ENCODE data around the gene ZNF383.
"Not testable (repeated sequence)": the region's sequence is repeated elsewhere in the genome, so short reads cannot be mapped to it uniquely, and the experiment has no call there.

ZNF383 gene

GRCh38 chr19:37217775-37218591 is at the start of gene ZNF383:
Gene ZNF383, plus strand, starts transcription at chr19:37218214. Its CDS starts 12,240 bp downstream, at chr19:37230454.
- peak; percentile 72 for DNase-seq

- peak; percentile 87 for DNase-seq
Measured at GRCh38 chr19:37172368-37173366, 45.3 kb upstream of the ZNF383 start, which contains the start of gene ZNF585A. Gene ZNF585A, minus strand, starts transcription at chr19:37172695. Its CDS starts 2,785 bp downstream, at chr19:37169910.

- not testable (repeated sequence) for DNase-seq
Measured at GRCh38 chr19:37186071-37186470, 31.9 kb upstream of the ZNF383 start.

GRCh38 chr19:37195248-37195647 is 22.8 kb upstream of the ZNF383 start:
- not testable (repeated sequence) for DNase-seq

GRCh38 chr19:37197115-37197514 is 20.9 kb upstream of the ZNF383 start:
- not testable (repeated sequence) for DNase-seq

GRCh38 chr19:37197768-37198167 is 20.2 kb upstream of the ZNF383 start:
- DNase-seq, result no peak

- no peak for DNase-seq
Measured at GRCh38 chr19:37217480-37217774, 587 bp upstream of the ZNF383 start.

- DNase-seq, result no peak
Measured at GRCh38 chr19:37218592-37218935, 550 bp downstream of the ZNF383 start.

- no peak for DNase-seq
Measured at GRCh38 chr19:37220383-37220782, 2.4 kb downstream of the ZNF383 start.

GRCh38 chr19:37221136-37221535 is 3.1 kb downstream of the ZNF383 start:
- no peak for DNase-seq

- DNase-seq, result no peak
Measured at GRCh38 chr19:37226248-37226647, 8.2 kb downstream of the ZNF383 start.

GRCh38 chr19:37227996-37228395 is 10.0 kb downstream of the ZNF383 start:
- DNase-seq, result no peak

GRCh38 chr19:37243206-37243632 is 25.2 kb downstream of the ZNF383 start:
- DNase-seq, result no peak

- no peak for DNase-seq
Measured at GRCh38 chr19:37251308-37252229, 33.6 kb downstream of the ZNF383 start.

GRCh38 chr19:37263028-37263427 is 45.0 kb downstream of the ZNF383 start:
- DNase-seq, result not testable (repeated sequence)

GRCh38 chr19:37267005-37267404 is 49.0 kb downstream of the ZNF383 start:
- not testable (repeated sequence) for DNase-seq

GRCh38 chr19:37267755-37268154 is 49.7 kb downstream of the ZNF383 start:
- DNase-seq, result not testable (repeated sequence)

GRCh38 chr19:37280656-37281055 is 62.6 kb downstream of the ZNF383 start:
- not testable (repeated sequence) for DNase-seq

GRCh38 chr19:37284020-37284419 is 66.0 kb downstream of the ZNF383 start:
- DNase-seq, result not testable (repeated sequence)

- not testable (repeated sequence) for DNase-seq
Measured at GRCh38 chr19:37289229-37289628, 71.2 kb downstream of the ZNF383 start.

- peak; percentile 65 for DNase-seq
Measured at GRCh38 chr19:37292998-37293939, 75.3 kb downstream of the ZNF383 start.
